Epithelial cell of esophagus (primary cell): ENCODE data around the gene SIDT1.
A peak's percentile ranks its signal among the peaks of the same experiment; 100 is the strongest.

Source experiments
- DNase-seq: peaks from one replicate; pipeline ENCODE4 v3.0.0; 2010; ENCODE audit warnings: low read depth
- H3K4me3 ChIP-seq: 2 replicates; pipeline ENCODE4 v1.5.1; 2011; ENCODE audit warnings: mild to moderate bottlenecking, low read length, control low read depth
- TF ChIP-seq, protein P1 (sequence below): IDR thresholded peaks from 2 replicates; pipeline ENCODE4 v1.5.1; 2011; ENCODE audit warnings: low read depth, mild to moderate bottlenecking, low read length, control low read depth, inconsistent platforms; ENCODE audit not compliant: insufficient read depth; ENCODE audit errors: missing control alignments

SIDT1 gene

DNA sequence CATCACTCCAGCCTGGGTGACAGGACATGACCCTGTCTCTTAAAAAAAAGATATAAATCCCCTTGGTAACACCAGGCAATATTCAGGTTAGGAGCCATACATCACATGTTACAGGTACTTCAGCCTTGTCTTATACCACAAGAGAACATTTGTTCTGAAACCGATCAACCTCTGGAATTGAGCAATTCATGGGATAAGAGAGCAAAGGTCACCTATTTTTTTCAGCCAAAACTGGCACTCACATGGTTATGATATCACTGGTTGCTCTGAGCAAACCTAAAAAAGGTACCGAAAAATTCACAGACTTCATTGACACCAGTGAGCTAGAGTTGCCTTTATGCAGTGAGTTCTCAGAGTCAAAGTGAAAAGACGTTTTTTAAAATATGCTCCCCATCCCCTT lies 26.5 kb upstream of the SIDT1 start:
- H3K4me3 ChIP-seq, result no peak overlapping the region
- TF ChIP-seq, protein P1, sequence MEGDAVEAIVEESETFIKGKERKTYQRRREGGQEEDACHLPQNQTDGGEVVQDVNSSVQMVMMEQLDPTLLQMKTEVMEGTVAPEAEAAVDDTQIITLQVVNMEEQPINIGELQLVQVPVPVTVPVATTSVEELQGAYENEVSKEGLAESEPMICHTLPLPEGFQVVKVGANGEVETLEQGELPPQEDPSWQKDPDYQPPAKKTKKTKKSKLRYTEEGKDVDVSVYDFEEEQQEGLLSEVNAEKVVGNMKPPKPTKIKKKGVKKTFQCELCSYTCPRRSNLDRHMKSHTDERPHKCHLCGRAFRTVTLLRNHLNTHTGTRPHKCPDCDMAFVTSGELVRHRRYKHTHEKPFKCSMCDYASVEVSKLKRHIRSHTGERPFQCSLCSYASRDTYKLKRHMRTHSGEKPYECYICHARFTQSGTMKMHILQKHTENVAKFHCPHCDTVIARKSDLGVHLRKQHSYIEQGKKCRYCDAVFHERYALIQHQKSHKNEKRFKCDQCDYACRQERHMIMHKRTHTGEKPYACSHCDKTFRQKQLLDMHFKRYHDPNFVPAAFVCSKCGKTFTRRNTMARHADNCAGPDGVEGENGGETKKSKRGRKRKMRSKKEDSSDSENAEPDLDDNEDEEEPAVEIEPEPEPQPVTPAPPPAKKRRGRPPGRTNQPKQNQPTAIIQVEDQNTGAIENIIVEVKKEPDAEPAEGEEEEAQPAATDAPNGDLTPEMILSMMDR, result no peak
- DNase-seq, result no peak

DNA sequence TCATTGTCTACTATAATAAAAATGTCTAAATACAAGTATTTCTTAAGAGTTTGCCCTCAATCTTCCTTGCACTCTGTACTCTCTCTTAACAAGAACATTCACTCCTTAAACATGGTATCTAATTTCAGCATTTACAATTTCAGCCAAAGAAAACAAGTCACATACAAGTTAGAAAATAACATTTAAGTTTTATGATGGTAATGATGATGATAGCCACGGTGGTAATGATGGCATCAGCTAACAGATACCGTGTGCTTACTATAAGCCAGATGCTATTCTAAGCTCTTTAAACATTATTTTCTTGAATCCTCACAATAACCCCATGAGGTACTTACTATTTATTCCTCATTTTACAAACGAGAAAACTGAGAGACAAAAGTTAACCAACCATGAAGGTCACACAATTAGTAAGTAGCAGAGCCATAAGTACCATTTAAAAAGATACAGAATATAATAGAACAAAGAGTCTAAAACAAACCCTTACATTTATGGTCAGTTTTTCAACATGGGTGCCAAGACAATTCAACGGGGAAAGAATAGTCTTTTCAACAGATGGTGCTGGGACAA lies 24.8 kb upstream of the SIDT1 start:
- TF ChIP-seq, protein P1, result no peak
- H3K4me3 ChIP-seq, result no peak overlapping the region
- DNase-seq, result no peak

- TF ChIP-seq, protein P1, result no peak
- no peak for DNase-seq
- H3K4me3 ChIP-seq, result no peak overlapping the region
Observed at GRCh38 chr3:113508966-113509365, 23.4 kb upstream of the SIDT1 start.

DNA sequence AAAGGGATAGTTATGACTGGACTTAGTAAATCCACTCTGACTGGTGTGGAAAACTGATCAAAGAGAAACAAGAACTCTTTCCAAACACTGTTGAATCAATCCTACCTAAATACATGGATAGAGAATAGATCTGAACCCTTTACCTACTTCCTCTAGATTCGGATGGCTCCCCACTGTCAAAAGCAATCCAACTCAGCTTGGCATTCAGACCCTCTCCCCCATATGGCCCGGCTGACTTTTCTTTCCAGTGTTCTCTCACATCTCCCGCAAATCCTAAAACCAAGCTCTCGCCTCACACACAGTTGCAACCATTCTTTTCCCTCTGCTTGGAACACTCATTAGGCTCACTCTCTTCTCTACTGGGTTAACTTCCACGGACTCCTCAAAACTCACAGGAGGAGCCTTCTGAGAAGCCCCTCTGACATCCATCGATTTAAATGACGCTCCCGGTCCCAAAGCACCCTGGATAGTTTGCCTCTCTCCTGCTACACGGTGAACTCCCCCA lies 18.0 kb upstream of the SIDT1 start:
- peak overlapping the region; percentile 91 for H3K4me3 ChIP-seq
- DNase-seq, result no peak
- TF ChIP-seq, protein P1, result no peak

- H3K4me3 ChIP-seq, result no peak overlapping the region
- DNase-seq, result peak; percentile 35
- TF ChIP-seq, protein P1, result peak; percentile 34
Observed at GRCh38 chr3:113516115-113516505, 16.2 kb upstream of the SIDT1 start.

DNA sequence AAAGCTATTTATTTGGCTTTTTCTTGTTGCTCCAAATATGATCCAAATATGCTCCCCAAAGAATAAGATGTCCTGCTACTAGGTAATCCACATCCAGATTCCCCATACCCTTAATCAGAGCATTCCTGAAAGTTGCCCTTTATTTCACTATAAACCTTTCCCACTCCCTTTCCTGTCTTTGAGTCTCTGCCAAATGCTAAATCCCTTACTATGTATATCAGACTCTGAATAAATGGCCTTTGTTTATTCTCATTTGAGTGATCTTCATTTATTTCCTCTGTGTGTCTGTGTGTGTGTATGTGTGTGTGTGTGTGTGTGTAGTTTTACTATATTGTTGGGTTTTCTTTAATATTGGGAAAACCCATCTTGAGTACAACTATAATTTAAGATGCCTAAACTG lies 10.4 kb upstream of the SIDT1 start:
- H3K4me3 ChIP-seq, result no peak overlapping the region
- DNase-seq, result no peak
- TF ChIP-seq, protein P1, result no peak

GRCh38 chr3:113523241-113523640 lies 9.1 kb upstream of the SIDT1 start:
- peak; percentile 68 for DNase-seq
- TF ChIP-seq, protein P1, result no peak
- H3K4me3 ChIP-seq, result no peak overlapping the region
